Upper lobe of left lung (tissue), 4 donors: ENCODE measurements around the gene IGSF10.

Source experiments
- CTCF ChIP-seq, 6 experiments: fragments of 450-650 bp in 4 of 6; fragments of 200-600 bp in 2 of 6; sonication (generic) in 2 of 6; IDR thresholded peaks; one replicate each; pipeline ENCODE4 v1.5.1; 2016 to 2019; ENCODE audit warnings: antibody characterized with exemption in 6 of 6
- EP300 ChIP-seq, 4 donors: sonication (generic); formaldehyde crosslinking; IDR thresholded peaks; one replicate each; pipeline ENCODE4 v1.5.1; 2017; ENCODE audit warnings: antibody characterized with exemption in 4 of 4, control low read depth in 2 of 4

- TF ChIP-seq CTCF (IDR thresholded peaks at IDR 0.05) (no peak), EP300 (IDR thresholded peaks at IDR 0.05) (no peak)
Observed at GRCh38 chr3:151431940-151432339, 28.9 kb downstream of the IGSF10 start.
